ENCODE results near the gene C3orf18. TPM values are rescaled to one million over a fixed set of nuclear protein-coding genes. Genes with fewer than 3 reads are reported as not detected.

Gene C3orf18
- total and polyA plus RNA-seq, 9 of the 15 experiments (the other 6 are each of a cell fraction or from before 2014, with no cell fraction given) = 0.01 to 2.3 (median 0.94) TPM

GRCh38 chr3:50612234-50612882 lies 44.8 kb upstream of the C3orf18 start:
- H2AFZ ChIP-seq (ENCODE audit: low read depth, low read length) = 0 out of 2 replicates have a peak overlapping the region, but pooled peaks have one; percentile 20
- TSS peak; percentile 72 for BruUV-seq (replicated peaks)
- peak overlapping the region; percentile 87 for H3K4me3 ChIP-seq
- intact Hi-C loops (cut with micrococcal nuclease) = loop anchor here (1.0 to 10.0 kb wide), 3 partner anchors 11 to 772 kb away; partner anchors contain the start of genes MANF and TMEM115
- peak overlapping the region; percentile 69 for H3K27ac ChIP-seq (ENCODE audit: extremely low read depth, low read depth, low read length)
- ATAC-seq (peak; percentile 21), DNase-seq (ENCODE audit: extremely low read depth in 1 of 4, low spot score in 3 of 4) (peak; percentile 30 to 89 (median 62)), FAIRE-seq (peak; percentile 89)
- CTCF ChIA-PET (ENCODE audit: low intra/inter-chr PET ratio) = interaction anchor here (5.4 kb wide), 1 partner anchor 40 kb away, joined by 56 read pairs; no protein-coding TSS in a partner anchor
- H3K79me2 ChIP-seq (ENCODE audit: control insufficient read depth, insufficient read depth, low read length) = peaks cover 64% of the 10 kb centered on the region
- peaks cover 19 to 40% of the 10 kb centered on the region in 2 experiments; a peak in 4 of 5 replicates for H3K4me1 ChIP-seq (replicated peaks in 1 of 2; ENCODE audit: control insufficient read depth in 2 of 2, insufficient read depth in 2 of 2, low read length in 2 of 2)
- H3K9me1 ChIP-seq (ENCODE audit: control insufficient read depth, insufficient read depth, low read length) = no peaks in the 10 kb centered on the region
- no peaks in the 10 kb centered on the region for H3K27me3 ChIP-seq (ENCODE audit: control insufficient read depth in 2 of 2, insufficient read depth in 2 of 2, low read length in 2 of 2)
- under 1% methylated on average over 23 of the region's 29 CpGs for WGBS (ENCODE audit: insufficient coverage, low coverage, missing lambda C conversion rate)
- H4K20me1 ChIP-seq (replicated peaks; ENCODE audit: control insufficient read depth, insufficient read depth, low read length) = peaks cover 29% of the 10 kb centered on the region
- H3K9me3 ChIP-seq (replicated peaks; ENCODE audit: control insufficient read depth, insufficient read depth, low read depth, low read length) = no peaks in the 10 kb centered on the region
- in situ Hi-C loops (cut with MboI) = loop anchor here (5.0 kb wide), 1 partner anchor 35 kb away; no protein-coding TSS in a partner anchor
- POLR2A ChIA-PET = interaction anchor here (0.6 to 2.0 kb wide), 12 partner anchors 10 to 245 kb away, joined by 3 to 10 read pairs (median 4); partner anchors contain the start of gene HEMK1
- peak overlapping the region; percentile 82 for H3K4me2 ChIP-seq (ENCODE audit: insufficient read depth, low read length)
- peaks cover 35% of the 10 kb centered on the region for H3K36me3 ChIP-seq (ENCODE audit: control insufficient read depth, insufficient read depth, low read length)
- peak overlapping the region; percentile 65 to 92 for H3K9ac ChIP-seq (ENCODE audit: insufficient read depth in 1 of 2, low read depth in 2 of 2, low read length in 2 of 2)
- TF ChIP-seq CCNT2 (IDR thresholded peaks at IDR 0.05; ENCODE audit: borderline replicate concordance, extremely low read depth, insufficient read length, low read depth, low read length) = peak; percentile 35
- TF ChIP-seq, protein P1, sequence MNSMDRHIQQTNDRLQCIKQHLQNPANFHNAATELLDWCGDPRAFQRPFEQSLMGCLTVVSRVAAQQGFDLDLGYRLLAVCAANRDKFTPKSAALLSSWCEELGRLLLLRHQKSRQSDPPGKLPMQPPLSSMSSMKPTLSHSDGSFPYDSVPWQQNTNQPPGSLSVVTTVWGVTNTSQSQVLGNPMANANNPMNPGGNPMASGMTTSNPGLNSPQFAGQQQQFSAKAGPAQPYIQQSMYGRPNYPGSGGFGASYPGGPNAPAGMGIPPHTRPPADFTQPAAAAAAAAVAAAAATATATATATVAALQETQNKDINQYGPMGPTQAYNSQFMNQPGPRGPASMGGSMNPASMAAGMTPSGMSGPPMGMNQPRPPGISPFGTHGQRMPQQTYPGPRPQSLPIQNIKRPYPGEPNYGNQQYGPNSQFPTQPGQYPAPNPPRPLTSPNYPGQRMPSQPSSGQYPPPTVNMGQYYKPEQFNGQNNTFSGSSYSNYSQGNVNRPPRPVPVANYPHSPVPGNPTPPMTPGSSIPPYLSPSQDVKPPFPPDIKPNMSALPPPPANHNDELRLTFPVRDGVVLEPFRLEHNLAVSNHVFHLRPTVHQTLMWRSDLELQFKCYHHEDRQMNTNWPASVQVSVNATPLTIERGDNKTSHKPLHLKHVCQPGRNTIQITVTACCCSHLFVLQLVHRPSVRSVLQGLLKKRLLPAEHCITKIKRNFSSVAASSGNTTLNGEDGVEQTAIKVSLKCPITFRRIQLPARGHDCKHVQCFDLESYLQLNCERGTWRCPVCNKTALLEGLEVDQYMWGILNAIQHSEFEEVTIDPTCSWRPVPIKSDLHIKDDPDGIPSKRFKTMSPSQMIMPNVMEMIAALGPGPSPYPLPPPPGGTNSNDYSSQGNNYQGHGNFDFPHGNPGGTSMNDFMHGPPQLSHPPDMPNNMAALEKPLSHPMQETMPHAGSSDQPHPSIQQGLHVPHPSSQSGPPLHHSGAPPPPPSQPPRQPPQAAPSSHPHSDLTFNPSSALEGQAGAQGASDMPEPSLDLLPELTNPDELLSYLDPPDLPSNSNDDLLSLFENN (IDR thresholded peaks at IDR 0.05; ENCODE audit: low read depth in 2 of 2, low read length in 2 of 2) = no peak
- TF ChIP-seq ZNF224 (CRISPR knock-in tag; IDR thresholded peaks at IDR 0.05) = no peak
- no peak for TF ChIP-seq ZKSCAN8 (CRISPR knock-in tag; IDR thresholded peaks at IDR 0.05)
- TF ChIP-seq, protein P2, sequence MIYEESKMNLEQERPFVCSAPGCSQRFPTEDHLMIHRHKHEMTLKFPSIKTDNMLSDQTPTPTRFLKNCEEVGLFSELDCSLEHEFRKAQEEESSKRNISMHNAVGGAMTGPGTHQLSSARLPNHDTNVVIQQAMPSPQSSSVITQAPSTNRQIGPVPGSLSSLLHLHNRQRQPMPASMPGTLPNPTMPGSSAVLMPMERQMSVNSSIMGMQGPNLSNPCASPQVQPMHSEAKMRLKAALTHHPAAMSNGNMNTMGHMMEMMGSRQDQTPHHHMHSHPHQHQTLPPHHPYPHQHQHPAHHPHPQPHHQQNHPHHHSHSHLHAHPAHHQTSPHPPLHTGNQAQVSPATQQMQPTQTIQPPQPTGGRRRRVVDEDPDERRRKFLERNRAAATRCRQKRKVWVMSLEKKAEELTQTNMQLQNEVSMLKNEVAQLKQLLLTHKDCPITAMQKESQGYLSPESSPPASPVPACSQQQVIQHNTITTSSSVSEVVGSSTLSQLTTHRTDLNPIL (CRISPR knock-in tag; IDR thresholded peaks at IDR 0.05) = no peak
- no peak for TF ChIP-seq FOXM1 (IDR thresholded peaks at IDR 0.05; ENCODE audit: low read depth)
- TF ChIP-seq FOXM1 (CRISPR knock-in tag; IDR thresholded peaks at IDR 0.05; ENCODE audit: low read depth) = no peak
- no peak for TF ChIP-seq MAFF (IDR thresholded peaks at IDR 0.05; ENCODE audit: low read length)
- TF ChIP-seq ZNF143 (CRISPR knock-in tag; IDR thresholded peaks at IDR 0.05) = no peak
- TF ChIP-seq FOXK2 (conservative IDR thresholded peaks at IDR 0.05 in 1 of 2, IDR thresholded peaks at IDR 0.05 in 1 of 2; ENCODE audit: low read depth in 2 of 2) = no peak
- TF ChIP-seq, protein P3, sequence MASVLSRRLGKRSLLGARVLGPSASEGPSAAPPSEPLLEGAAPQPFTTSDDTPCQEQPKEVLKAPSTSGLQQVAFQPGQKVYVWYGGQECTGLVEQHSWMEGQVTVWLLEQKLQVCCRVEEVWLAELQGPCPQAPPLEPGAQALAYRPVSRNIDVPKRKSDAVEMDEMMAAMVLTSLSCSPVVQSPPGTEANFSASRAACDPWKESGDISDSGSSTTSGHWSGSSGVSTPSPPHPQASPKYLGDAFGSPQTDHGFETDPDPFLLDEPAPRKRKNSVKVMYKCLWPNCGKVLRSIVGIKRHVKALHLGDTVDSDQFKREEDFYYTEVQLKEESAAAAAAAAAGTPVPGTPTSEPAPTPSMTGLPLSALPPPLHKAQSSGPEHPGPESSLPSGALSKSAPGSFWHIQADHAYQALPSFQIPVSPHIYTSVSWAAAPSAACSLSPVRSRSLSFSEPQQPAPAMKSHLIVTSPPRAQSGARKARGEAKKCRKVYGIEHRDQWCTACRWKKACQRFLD (CRISPR knock-in tag; IDR thresholded peaks at IDR 0.05) = peak; percentile 82
- TF ChIP-seq ZNF584 (CRISPR knock-in tag; IDR thresholded peaks at IDR 0.05; ENCODE audit: low read depth) = no peak
- no peak for TF ChIP-seq ZNF507 (tag; conservative IDR thresholded peaks at IDR 0.05)
- no peak for TF ChIP-seq FOXK1 (CRISPR knock-in tag; IDR thresholded peaks at IDR 0.05; ENCODE audit: borderline replicate concordance)
